Keratinocyte (primary cell): ENCODE measurements around the gene KIF25. TPM values are rescaled to one million over a fixed set of nuclear protein-coding genes. Genes with fewer than 3 reads are reported as not detected.
A peak's percentile ranks its signal among the peaks of the same experiment; 100 is the strongest.

Source experiments
- DNase-seq: peaks from one replicate; pipeline ENCODE4 v3.0.0-alpha.2; 2011; ENCODE audit warnings: low read depth, missing footprints, low spot score
- FAIRE-seq: peaks from 2 replicates; lab custom pipeline; 2011; peaks lifted over from hg19 to GRCh38; lab: Jason Lieb, UNC
- H2AFZ ChIP-seq: 2 replicates; pipeline ENCODE4 v1.6.0; 2012; ENCODE audit warnings: low read length, control low read depth, inconsistent platforms; ENCODE audit not compliant: control insufficient read depth
- H3K27ac ChIP-seq: 2 replicates; pipeline ENCODE4 v1.5.1; 2011; ENCODE audit warnings: low read length; ENCODE audit not compliant: control insufficient read depth, insufficient read depth
- H3K27me3 ChIP-seq: 3 replicates; pipeline ENCODE4 v1.6.0; 2011; ENCODE audit warnings: low read length; ENCODE audit not compliant: control insufficient read depth, insufficient read depth; ENCODE audit errors: extremely low read depth
- H3K36me3 ChIP-seq, 2 experiments: 2 replicates in 1 of 2; 3 replicates in 1 of 2; pipeline ENCODE4 v1.5.1; 2011; ENCODE audit warnings: low read length in 2 of 2, mild to moderate bottlenecking in 1 of 2; ENCODE audit not compliant: control insufficient read depth in 2 of 2, insufficient read depth in 2 of 2; ENCODE audit errors: extremely low read depth in 1 of 2
- H3K4me1 ChIP-seq: 3 replicates; pipeline ENCODE4 v1.5.1; 2011; ENCODE audit warnings: low read length; ENCODE audit not compliant: control insufficient read depth, insufficient read depth; ENCODE audit errors: extremely low read depth
- H3K4me2 ChIP-seq: 3 replicates; pipeline ENCODE4 v1.6.0; 2011; ENCODE audit warnings: low read depth, low read length; ENCODE audit not compliant: control insufficient read depth, insufficient read depth; ENCODE audit errors: extremely low read depth
- H3K4me3 ChIP-seq, 3 experiments: fragments of 200-600 bp in 1 of 3; sonication (generic) in 1 of 3; 2 replicates in 2 of 3; 3 replicates in 1 of 3; pipeline ENCODE4 v1.5.1; 2011 to 2016; ENCODE audit warnings: low read length in 3 of 3, mild to moderate bottlenecking in 3 of 3, control low read depth in 2 of 3, inconsistent platforms in 1 of 3, low read depth in 1 of 3, mixed read lengths in 1 of 3, mixed run types in 1 of 3, moderate library complexity in 1 of 3; ENCODE audit not compliant: control insufficient read depth in 2 of 3, insufficient read depth in 2 of 3; ENCODE audit errors: extremely low read depth in 1 of 3
- H3K79me2 ChIP-seq: 2 replicates; pipeline ENCODE4 v1.6.0; 2012; ENCODE audit warnings: low read length; ENCODE audit not compliant: control insufficient read depth, insufficient read depth
- H3K9ac ChIP-seq: 3 replicates; pipeline ENCODE4 v1.6.0; 2011; ENCODE audit warnings: low read length; ENCODE audit not compliant: control insufficient read depth, insufficient read depth; ENCODE audit errors: extremely low read depth
- H3K9me1 ChIP-seq: 3 replicates; pipeline ENCODE4 v1.6.0; 2011; ENCODE audit warnings: low read length; ENCODE audit not compliant: control insufficient read depth, insufficient read depth; ENCODE audit errors: extremely low read depth
- H3K9me3 ChIP-seq: 2 replicates; pipeline ENCODE4 v1.5.1; 2012; ENCODE audit warnings: low read depth, low read length; ENCODE audit not compliant: control insufficient read depth
- H4K20me1 ChIP-seq: 3 replicates; pipeline ENCODE4 v1.6.0; 2011; ENCODE audit warnings: low read length; ENCODE audit not compliant: control insufficient read depth, insufficient read depth; ENCODE audit errors: extremely low read depth
- CTCF ChIP-seq, 3 experiments: IDR thresholded peaks in 1 of 3; conservative IDR thresholded peaks in 1 of 3; optimal IDR thresholded peaks in 1 of 3; 2 replicates in 2 of 3; 3 replicates in 1 of 3; pipeline versions ENCODE3 to v1.5.1; 2011; ENCODE audit warnings: low read length in 3 of 3, mild to moderate bottlenecking in 3 of 3, moderate library complexity in 2 of 3, control low read depth in 1 of 3, inconsistent platforms in 1 of 3; ENCODE audit not compliant: insufficient read depth in 2 of 3; ENCODE audit errors: extremely low read depth in 1 of 3
- EZH2 ChIP-seq: IDR thresholded peaks from one replicate; pipeline ENCODE4 v1.6.1; 2012; ENCODE audit warnings: inconsistent platforms, mild to moderate bottlenecking, low read length, moderate library complexity
- dilution Hi-C: fragments of 300-500 bp; cut with MboI; formaldehyde crosslinking; loops from one replicate; pipeline ENCODE4 v1.7.0; 2020; ENCODE audit warnings: low sequenced_read_pairs; ENCODE audit not compliant: extremely low pct_ligation_motif_present
- polyA plus RNA-seq, 5 experiments: library from polyadenylated mRNA; depleted of rRNA in 3 of 5; stranded (reverse) in 3 of 5; stranded (forward) in 1 of 5; unstranded in 1 of 5; fragments of >200 nt; gene quantifications; 1 replicate in 1 of 5; 2 replicates in 3 of 5; 3 replicates in 1 of 5; pipeline versions ENCODE4 v1.2.1 to v1.2.3, GENCODE V29; 2011 to 2012; ENCODE audit warnings: missing spikeins in 2 of 5, low read depth in 1 of 5, low replicate concordance in 1 of 5

The KIF25 gene
- polyA plus RNA-seq, 1 donor (not counting 4 experiments of a cell fraction or from before 2014, with no cell fraction given): not detected

- no peak for DNase-seq
- Histone ChIP-seq H3K9ac (no peak overlapping the region), H3K4me1 (peaks cover 10% of the 10 kb centered on the region), H3K9me1 (no peaks in the 10 kb centered on the region), H2AFZ (no peak overlapping the region), H3K27me3 (peaks cover 10% of the 10 kb centered on the region), H3K4me2 (no peak overlapping the region), H4K20me1 (no peaks in the 10 kb centered on the region), H3K79me2 (no peaks in the 10 kb centered on the region), H3K9me3 (no peaks in the 10 kb centered on the region), H3K36me3 (no peaks in the 10 kb centered on the region), H3K4me3 (no peak overlapping the region), H3K27ac (no peak overlapping the region)
- dilution Hi-C loops: no loop called here
- TF ChIP-seq CTCF (optimal IDR thresholded peaks at IDR 0.05 in 1 of 3, IDR thresholded peaks at IDR 0.05 in 1 of 3, conservative IDR thresholded peaks at IDR 0.05 in 1 of 3; ENCODE audit: extremely low read depth in 1 of 3, insufficient read depth in 2 of 3, low read length in 3 of 3): no peak
- TF ChIP-seq EZH2: no peak
- no peak for FAIRE-seq
These were observed 34.0 kb downstream of the KIF25 start for GRCh38 chr6:168031411-168031971.

DNA sequence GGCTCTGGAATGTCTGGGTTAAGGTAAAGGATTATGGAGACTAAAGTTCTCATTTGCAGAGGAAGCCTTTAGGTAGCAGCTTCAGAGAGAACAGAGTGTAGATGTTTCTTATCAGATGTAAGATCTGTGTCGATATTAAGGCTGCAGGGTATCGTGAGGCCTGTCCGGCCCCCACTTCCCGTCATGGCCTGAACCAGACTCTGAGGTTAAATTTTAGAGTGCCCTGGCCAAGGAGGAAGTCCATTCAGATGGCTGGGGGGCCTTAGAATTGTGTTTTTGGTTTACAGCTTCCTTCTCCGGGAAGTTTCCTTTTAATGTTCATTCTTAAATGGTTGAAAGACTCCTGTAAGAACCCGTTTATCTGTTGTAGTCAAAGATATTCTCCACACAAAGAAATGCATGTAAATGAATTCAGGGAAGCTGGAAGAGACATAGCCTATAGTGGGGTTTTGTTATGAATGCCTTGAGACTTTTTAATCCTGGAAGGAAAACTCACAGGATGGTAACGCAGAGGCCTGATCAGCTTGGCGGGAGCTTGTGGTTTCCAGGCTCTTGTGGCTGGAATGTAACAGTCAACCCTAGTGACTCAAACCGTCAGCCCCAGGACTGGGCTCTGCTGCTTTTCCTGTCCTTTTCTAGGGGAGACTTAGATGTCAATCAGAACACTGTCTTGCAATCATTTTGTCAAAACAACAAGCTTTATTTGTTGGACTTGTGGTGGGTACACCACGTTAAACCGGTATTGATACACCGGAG is 34.7 kb downstream of the KIF25 start:
- peaks cover 10% of the 10 kb centered on the region for H3K27me3 ChIP-seq
- H3K36me3 ChIP-seq: no peaks in the 10 kb centered on the region
- no peaks in the 10 kb centered on the region for H3K79me2 ChIP-seq
- H3K9me1 ChIP-seq: no peaks in the 10 kb centered on the region
- TF ChIP-seq EZH2 (no peak), CTCF (optimal IDR thresholded peaks at IDR 0.05 in 1 of 3, IDR thresholded peaks at IDR 0.05 in 1 of 3, conservative IDR thresholded peaks at IDR 0.05 in 1 of 3; ENCODE audit: extremely low read depth in 1 of 3, insufficient read depth in 2 of 3, low read length in 3 of 3) (peak in 1 of 3 experiments; percentile 27)
- H2AFZ ChIP-seq: no peak overlapping the region
- dilution Hi-C loops: no loop called here
- no peak overlapping the region for H3K27ac ChIP-seq
- no peaks in the 10 kb centered on the region for H4K20me1 ChIP-seq
- no peak for DNase-seq
- H3K9me3 ChIP-seq: no peaks in the 10 kb centered on the region
- FAIRE-seq: no peak
- H3K4me2 ChIP-seq: no peak overlapping the region
- no peak overlapping the region for H3K9ac ChIP-seq
- H3K4me3 ChIP-seq: no peak overlapping the region
- peaks cover 10% of the 10 kb centered on the region for H3K4me1 ChIP-seq
